NCI-H748 (cell line): ENCODE results near the gene TMEM221.
"Not testable (repeated sequence)": the region's sequence is repeated elsewhere in the genome, so short reads cannot be mapped to it uniquely, and the experiment has no call there.

Experiments
- DNase-seq: peaks from one replicate; lab custom pipeline; 2025; ENCODE audit not compliant: unreplicated experiment; lab: John Stamatoyannopoulos, UW

Gene TMEM221

DNA sequence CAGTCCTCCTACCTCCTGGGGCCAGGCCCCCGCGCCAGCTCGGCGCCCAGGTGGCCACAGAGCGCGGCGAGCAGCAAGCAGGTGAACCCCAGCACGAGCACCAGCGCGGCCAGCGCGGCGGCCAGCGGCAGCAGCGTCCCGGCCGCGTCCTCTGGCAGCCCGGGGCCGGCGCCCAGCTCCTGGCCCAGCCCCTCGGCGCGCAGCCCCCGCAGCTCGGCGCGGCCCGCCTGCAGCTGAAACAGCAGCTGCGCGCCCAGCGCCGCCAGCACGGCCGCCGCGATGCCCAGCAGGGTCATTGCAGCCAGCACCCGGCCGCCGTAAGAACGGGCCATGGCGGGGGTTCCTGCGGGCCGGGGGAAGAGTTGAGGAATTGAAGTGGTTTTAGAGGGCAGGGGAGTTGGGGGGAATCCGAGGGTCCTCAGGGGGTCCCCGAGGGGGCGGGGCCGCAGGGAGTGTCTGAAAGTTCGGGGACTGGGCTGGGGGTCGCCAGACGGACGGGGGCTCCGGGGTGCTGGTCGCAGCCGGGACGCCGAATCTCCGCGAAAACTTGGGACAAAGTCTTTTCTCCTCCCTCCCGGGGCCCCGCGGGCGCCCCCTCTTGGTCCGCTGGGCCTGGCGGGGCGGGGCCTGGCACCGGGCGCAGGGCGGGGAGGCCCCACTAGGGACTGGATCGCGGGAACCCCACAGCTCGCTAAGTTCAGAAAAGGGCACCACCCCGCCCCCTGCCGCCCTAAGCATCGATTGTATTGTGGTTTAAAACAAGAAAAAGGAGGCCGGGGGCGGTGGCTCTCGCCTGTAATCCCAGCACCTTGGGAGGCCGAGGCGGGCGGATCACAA is at the start of gene TMEM221:
Gene TMEM221 (minus strand): TSS at position 538 of the 837 bp plus-strand sequence. CDS start 206 bp downstream, at position 332.
- DNase-seq: peak; percentile 29

DNA sequence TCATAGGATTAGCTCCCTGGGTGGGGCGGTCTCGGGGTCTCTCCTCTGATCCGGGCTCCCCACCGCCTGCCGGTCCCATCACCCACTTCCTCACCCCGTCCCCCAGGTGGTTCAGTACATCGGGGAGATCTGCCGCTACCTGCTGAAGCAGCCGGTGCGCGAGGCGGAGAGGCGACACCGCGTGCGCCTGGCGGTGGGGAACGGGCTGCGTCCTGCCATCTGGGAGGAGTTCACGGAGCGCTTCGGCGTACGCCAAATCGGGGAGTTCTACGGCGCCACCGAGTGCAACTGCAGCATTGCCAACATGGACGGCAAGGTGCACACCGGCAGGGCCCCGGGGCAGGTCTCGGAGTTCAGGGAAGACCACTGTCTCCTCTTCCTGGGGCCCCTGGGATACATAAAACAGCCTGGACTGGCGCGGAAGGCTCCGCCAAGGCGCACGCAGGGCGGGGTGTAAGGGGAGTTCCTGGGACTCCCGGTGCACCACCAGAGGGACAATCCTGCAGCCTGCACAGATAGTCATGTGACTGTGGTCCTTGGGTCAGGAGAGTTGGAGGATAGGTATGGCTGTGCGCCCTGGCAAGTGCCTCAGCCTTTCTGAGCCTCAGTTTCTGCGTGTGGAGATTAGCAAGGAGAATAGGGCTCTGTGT is 48.8 kb upstream of the TMEM221 start:
- DNase-seq: no peak

DNA sequence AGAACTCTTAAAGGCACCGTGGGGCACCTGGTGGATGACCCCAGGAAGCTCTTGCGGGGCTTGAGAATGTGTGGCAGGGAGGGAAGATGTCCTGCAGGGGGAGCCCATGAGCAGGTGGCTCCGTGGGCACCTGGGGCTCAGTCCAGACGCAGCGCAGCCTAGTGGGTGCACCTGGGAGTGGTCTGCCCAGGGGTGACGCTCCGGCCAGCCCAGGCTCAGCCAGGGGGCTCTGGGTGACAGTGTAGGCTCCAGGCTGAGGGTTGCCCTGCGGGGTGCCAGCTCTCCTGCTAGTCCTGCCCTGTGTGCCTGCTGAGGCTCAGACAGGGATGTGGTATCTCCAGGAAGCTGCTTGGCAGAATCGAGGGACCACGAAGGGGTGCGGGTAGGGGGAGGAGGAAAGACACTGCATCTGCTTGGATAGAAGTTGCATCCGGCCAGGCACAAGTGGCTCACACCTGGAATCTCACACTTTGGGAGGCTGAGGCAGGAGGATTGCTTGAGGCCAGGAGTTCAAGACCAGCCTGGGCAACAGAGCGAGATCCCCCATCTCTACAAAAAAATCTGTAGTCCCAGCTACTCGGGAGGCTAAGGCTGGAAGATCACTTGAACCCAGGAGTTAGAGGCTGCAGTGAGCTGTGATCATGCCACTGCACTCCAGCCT is 48.0 kb upstream of the TMEM221 start:
- DNase-seq: peak; percentile 65

DNA sequence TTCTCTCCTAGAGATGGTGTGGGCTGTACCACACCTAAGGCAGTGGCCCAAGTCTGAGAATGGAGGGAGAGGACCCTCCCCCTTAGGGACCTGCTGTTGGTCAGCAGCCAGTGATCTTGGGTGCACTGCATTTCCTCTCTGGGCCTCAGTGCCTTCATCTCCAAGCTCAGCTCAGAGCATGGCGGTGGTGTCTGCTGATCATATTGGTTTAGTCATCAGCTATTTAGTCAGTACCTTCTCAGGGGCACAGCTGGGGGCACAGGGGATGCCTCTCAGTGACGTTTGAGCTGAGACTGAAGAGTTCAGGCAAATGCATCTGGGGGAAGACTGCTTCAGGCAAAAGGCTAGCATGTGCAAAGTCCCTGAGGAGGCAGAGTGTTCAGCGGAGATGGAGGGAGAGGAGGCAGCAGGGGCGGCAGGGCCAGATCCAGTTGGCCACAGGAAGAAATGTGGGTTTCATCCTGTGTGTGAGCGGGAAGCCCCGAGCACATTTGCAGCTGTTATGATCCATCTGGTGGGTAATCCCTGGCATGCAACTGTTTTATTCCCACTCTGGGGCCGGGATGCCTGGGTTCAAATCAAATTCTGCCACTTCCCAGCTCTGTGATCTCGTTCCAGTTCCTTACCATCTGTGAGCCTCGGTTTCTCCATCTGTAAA is 47.3 kb upstream of the TMEM221 start:
- DNase-seq: no peak

DNA sequence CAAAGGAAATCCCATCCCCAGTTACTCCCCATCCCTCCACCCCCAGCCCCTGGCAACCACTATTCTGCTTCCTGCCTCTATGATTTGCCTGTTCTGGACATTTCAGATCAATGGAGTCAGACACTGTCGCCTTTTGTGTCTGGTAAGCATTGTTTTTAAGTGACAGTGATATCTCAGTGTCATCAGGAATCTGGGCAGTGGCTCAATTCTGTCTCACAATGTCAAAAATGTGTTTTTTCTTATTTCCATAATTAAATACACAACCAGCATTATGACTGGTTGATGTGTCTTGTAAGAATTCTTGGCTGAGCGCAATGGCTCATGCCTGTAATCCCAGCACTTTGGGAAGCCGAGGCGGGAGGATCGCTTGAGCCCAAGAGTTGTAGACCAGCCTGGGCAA is 42.8 kb upstream of the TMEM221 start:
- DNase-seq: no peak

DNA sequence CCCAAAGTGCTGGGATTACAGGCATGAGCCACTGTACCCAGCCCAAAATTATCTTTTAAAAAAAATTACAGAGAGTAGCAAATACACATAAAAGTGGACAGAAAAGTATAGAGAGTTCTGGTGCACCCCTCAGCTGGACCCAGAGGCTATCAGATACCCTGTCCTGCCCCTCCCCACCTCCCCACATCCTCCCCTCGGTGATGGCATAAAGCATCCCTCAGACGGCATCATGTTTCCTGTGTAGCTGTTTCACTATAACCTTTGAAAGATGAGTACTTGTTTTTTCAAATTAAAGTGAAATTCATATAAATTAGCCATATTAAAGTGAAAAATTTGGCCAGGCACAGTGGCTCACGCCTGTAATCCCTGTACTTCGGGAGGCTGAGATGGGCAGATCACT is 41.9 kb upstream of the TMEM221 start:
- DNase-seq: no peak

DNA sequence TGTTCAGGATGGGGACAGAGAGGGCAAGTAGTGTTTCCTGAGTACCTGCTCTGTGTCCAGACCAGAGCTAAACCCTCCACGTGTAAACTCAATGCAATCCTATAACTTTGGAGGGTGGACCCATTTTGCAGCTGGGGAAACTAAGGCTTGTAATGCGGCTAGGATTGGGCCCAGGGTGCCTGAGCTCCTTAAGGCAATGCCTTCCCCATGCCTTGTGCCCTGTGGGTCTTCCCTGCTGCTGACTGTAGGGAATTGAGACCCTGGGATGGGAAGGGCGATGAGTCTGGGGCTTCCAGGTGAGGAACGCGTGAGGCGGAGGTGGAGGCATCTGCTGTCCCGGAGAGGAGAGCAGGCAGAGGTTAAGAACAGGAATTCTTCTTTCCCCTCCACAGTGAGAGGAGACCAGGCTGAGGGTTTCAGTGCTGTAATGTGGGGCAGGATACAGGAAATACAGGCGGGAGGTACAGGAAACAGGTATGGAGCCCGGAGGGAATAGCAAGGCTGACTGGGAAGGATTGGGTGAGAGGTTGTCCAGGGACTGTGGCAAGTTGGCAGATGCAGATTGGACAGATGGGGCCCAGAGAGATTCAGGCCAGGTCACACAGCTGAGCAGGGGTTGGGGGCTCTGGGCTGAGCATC is 41.0 kb upstream of the TMEM221 start:
- no peak for DNase-seq

DNA sequence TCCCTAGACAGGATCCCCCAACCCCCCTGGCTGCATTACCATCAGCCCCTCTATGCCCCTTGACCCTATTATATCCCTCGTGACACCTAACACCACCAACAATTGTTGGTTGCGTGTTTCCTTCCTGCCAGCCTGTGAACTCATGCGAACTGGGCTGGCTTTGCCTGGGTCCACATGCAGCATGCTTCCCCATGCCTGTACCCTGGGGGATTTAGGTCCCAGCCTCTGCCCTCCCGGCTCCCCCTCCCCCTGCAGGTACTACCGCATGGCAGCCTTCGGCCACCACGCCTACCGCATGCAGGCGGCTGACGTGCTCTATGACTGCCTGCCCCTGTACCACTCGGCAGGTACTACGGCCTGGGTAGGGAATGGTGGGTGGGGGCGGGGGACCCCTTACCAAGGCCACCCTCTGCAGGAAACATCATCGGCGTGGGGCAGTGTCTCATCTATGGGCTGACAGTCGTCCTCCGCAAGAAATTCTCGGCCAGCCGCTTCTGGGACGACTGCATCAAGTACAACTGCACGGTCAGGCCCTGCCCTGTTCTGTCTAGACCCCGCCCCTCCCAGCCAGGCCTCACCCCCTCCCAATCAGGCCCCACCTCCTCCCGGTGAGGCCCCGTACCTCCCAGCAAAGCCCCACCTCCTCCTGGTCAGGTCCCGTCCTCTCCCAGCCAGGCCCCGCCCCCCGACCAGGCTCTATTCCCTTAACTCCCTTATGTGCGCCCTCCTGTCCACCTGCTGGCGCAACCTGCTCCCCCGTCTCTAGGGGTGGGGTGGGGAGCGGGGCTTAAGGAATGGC is 40.3 kb upstream of the TMEM221 start:
- peak; percentile 82 for DNase-seq

DNA sequence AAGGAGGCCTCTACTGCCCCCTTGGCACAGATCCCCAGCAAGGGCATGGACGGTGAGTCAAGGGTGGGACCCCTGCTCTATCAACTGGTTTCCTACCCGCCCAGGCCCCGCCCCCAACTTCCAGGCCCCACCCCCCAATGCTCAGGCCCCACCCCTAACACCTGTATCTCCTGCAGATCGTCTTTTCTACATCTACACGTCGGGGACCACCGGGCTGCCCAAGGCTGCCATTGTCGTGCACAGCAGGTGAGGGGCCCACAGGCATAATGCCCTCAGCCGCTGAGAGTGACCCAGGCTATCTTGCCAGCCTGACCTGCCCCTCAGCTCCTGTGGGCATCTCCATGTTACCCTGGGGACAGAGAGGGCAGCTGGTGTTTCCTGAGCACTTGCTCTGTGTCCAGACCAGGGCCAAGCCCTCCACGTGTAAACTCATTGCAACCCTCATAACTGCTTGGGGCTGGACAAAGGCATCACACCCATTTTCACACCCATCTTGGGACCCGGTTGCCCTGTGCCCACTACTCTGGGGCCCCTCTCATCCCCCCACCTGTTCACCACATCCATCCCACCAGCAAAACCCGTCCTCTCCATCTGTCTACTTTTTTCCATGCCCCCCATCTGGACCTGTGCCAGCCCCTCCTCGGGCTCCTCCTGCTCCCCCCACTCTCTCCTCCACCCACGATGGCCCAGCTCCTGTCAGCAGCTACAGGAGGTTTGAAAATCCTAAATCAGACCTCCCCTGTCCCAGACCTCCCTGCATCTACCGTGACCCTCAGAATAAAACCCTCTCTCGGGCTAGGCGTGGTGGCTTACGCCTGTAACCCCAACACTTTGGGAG is 39.0 kb upstream of the TMEM221 start:
- no peak for DNase-seq

DNA sequence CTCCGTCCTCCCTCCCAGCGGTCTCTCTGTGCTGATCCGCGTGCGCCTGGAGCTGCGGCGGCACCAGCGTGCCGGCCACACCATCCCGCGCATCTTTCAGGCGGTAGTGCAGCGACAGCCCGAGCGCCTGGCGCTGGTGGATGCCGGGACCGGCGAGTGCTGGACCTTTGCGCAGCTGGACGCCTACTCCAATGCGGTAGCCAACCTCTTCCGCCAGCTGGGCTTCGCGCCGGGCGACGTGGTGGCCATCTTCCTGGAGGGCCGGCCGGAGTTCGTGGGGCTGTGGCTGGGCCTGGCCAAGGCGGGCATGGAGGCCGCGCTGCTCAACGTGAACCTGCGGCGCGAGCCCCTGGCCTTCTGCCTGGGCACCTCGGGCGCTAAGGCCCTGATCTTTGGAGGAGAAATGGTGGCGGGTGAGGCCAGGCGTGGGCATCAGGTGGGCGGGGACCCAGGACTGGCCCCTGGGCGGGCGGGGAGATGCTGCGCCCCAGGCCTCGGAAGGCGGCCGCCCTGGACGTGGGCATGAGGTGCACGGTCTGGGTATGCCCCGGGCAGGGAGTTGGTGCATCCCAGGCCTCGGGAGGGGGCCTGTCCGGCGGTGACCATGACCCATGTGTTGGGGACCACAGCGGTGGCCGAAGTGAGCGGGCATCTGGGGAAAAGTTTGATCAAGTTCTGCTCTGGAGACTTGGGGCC is 38.2 kb upstream of the TMEM221 start:
- DNase-seq: no peak

DNA sequence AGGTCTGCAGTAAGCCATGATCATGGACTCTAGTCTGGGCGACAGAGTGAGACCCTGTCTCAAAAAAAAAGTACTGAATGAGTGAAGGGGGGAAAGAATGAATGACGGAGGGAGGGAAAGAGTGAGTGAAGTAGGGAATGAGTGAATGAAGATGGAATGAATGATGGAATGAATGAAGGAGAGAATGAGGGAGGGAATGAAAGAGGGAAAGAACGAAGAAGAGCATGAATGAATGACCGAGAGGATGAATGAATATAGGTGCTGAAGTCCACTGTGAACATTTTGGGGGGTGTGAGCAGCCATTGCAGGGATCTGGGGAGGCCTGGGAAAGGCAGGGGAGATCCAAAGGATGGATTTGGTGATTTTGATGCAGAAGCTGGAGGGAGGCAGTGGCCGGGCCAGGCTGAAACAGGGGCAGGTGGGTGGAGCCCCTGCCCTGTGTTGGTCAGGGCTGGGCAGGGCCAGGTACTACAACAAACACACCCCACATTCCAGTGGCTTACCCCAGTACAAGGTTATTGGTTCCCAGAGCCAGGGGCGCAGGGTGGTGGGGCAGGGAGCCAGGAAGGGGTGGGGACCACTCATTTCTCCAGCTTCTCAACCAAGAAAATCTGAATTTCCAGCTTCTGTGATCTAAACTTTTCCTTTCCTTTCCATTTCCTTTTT is 36.2 kb upstream of the TMEM221 start:
- no peak for DNase-seq

DNA sequence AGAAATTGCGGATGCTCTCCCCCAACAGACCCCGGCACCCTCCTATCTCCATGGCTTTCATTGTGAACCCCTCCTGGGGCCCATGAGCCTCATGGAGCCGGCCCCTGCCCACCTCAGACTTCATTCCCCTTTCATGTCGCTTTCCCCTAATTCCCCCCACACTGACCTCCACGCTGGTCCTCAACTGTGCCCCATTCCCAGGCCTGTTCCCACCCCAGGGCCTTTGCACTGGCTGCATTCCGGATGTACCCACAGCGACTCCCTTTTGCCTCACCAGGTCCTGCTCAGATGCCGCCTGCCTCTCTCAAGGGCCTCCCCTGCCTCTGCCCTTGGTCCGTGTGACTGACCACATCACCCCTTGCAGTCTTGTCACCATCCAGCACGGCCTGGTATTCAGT is 35.1 kb upstream of the TMEM221 start:
- no peak for DNase-seq

DNA sequence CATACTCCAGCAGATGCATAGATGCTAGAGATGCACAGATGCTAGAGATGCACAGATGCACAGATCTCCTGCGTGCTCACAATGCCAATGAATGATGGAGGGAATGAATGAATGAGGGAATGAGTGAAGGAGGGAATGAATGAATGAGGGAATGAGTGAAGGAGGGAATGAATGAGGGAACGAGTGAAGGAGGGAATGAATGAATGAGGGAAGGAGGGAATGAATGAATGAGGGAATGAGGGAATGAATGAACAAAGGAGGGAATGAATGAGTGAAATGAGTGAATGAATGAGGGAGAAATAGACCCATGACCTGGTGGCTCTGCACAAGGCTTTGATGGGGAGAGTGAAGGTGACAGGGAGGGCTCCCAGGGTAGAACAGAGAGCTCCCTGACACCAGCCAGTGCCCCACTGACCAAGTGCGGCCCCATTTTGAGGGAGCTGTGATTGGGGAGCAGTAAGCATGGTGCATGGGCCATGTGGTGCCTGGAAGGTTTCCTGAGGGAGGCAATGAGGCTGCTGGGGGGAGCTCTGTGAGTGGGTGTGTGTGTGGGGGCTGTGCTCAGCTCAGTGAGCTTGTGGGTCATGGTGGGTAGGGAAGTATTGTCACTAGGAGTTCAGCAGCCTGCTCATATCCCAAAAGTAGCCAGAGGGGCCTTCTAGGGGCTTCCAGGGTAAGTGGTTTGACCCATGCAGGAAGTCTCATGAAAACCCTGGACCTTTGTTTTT is 34.6 kb upstream of the TMEM221 start:
- no peak for DNase-seq

DNA sequence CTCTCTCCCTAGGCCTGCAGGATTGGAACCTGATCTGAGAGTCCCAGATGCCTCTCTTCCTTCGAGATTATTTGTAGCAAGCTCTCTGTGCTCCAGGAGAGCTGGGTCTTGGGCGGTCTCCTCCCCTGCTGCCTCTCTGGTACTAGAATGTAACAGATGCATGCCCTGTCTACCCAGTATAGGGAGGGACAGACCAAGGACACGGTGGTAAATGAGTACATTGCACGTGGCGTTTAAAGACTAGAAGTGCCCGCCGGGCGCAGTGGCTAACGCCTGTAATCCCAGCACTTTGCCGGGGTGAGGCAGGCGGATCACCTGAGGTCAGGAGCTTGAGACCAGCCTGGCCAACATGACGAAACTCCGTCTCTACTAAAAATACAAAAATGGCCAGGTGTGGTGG is 33.5 kb upstream of the TMEM221 start:
- no peak for DNase-seq

DNA sequence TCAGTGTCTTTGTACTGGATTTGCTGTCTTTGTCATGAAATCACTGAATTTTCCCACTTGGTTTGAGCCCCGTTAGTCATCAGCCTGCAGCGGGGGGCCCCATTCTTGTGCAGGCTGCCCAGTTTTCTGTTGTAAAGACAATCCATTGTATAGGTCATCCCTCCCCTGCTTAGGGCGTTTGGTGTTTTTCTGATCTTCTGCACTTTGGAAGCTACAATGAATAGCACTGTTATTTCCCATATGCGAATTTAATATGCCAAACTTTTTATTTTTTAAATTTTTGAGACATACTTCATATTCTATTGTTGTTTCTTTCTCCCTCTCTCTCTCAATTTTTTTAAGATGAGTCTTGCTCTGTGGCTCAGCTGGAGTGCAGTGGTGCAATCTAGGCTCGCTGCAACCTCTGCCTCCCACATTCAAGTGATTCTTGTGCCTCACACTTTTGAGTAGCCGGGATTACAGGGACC is 30.9 kb upstream of the TMEM221 start:
- DNase-seq: no peak

DNA sequence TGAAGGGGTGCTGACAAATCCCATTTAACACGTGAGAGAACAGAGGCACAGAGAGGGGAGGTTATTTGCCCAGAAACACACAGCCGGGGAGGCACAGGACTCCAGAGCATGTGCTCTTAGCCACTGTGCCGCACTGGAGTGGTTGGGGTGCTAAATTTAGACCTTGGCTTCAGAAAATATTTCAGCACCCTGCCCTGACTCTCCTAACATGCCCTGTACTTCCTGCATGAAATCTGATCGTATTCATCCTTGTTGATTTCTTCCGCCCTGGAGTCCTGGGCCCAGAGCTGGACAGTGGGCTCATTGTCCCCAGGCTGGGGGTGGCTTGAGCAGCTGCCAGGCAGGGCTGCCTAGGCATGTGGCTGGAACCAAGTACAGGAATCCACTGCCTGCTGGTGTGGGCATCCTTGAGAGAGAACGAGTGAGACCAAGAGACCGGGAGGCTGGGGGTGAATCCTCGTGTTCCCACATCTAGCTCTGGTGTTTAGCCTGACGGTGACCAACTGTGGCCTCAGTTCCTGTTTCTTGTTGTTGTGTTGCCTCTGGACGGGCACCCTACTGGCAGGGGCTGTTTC is 27.2 kb upstream of the TMEM221 start:
- DNase-seq: no peak

DNA sequence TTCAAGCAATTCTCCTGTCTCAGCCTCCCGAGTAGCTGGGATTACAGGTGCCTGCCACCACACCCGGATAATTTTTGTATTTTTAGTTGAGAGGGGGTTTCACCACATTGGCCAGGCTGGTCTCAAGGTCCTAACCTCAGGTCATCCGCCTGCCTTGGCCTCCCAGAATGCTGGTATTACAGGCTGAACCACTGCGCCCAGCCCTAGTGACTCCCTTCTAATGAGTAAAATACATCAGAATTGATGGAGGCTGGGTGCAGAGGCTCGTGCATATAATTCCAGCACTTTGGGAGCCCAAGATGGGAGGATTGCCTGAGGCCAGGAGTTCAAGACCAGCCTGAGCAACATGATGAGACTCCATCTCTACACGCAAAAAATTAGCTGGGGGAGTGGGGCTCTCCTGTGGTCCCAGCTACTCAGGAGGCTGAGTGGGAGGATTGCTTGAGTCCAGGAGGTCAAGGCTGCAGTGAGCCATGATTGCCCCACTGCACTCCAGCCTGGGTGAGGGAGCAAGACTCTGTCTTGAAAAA is 26.6 kb upstream of the TMEM221 start:
- DNase-seq: not testable (repeated sequence)
